Smooth muscle cell of the coronary artery (primary cell): ENCODE results near the gene RTKN. TPM values are rescaled to one million over a fixed set of nuclear protein-coding genes. Genes with fewer than 3 reads are reported as not detected.

ENCODE experiments used
- total RNA-seq: library from RNA; depleted of rRNA; stranded (reverse); fragments of >200 nt; gene quantifications from 2 replicates; pipeline ENCODE4 v1.2.3, GENCODE V29; 2014; ENCODE audit warnings: low replicate concordance

Gene RTKN, protein sequence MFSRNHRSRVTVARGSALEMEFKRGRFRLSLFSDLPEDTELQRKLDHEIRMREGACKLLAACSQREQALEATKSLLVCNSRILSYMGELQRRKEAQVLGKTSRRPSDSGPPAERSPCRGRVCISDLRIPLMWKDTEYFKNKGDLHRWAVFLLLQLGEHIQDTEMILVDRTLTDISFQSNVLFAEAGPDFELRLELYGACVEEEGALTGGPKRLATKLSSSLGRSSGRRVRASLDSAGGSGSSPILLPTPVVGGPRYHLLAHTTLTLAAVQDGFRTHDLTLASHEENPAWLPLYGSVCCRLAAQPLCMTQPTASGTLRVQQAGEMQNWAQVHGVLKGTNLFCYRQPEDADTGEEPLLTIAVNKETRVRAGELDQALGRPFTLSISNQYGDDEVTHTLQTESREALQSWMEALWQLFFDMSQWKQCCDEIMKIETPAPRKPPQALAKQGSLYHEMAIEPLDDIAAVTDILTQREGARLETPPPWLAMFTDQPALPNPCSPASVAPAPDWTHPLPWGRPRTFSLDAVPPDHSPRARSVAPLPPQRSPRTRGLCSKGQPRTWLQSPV
- 11.0 and 16.5 TPM in 2 replicates for total RNA-seq

DNA sequence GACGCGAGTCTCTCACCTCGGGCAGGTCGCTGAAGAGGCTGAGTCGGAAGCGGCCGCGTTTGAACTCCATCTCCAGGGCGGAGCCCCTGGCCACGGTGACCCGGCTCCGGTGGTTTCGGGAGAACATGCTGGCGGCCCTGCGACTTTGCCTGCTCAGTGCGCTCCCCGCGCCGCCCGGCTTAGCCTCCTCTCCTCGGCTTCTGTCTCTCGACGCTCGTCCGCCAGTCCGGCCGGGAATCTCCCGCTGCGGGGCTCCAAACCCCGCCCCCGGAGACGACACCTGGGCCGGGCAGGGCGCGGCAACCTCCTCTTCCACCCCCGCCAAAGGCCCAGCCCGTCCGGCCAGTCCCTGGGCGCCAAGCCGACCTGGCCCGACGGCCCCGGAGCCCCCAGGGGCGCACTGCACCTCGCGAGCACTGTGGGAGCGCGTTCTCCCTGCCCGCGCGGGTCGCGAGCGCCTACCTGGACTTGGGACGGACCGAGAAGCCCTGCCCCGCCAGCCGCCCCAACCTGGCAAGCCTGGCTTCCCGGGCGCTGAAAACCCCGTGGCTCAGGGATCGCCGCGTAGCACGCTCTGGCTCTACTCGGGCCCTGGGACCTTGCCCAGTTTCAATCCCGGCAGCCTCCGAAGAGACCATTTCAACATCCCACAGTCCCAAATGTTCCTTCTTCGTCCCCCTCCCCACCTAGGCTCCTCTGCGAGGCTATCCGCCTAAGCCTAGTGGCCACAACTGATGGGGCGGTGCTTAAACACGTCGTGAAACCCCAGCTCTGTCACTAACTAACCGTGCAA is at the start of gene RTKN:
RTKN (minus strand) TSS at position 248 of the 793 bp plus-strand sequence; CDS start at position 127, 121 bp downstream.

GRCh38 chr2:74482801-74483674 is 41.3 kb upstream of the RTKN start, which contains the start of the genes CCDC142 and TTC31:
TSS of gene CCDC142 (minus strand) at chr2:74482998. CDS start at chr2:74482837, 161 bp downstream.
TSS of gene TTC31 (plus strand) at chr2:74483081. CDS start at chr2:74483096, 15 bp downstream.

DNA sequence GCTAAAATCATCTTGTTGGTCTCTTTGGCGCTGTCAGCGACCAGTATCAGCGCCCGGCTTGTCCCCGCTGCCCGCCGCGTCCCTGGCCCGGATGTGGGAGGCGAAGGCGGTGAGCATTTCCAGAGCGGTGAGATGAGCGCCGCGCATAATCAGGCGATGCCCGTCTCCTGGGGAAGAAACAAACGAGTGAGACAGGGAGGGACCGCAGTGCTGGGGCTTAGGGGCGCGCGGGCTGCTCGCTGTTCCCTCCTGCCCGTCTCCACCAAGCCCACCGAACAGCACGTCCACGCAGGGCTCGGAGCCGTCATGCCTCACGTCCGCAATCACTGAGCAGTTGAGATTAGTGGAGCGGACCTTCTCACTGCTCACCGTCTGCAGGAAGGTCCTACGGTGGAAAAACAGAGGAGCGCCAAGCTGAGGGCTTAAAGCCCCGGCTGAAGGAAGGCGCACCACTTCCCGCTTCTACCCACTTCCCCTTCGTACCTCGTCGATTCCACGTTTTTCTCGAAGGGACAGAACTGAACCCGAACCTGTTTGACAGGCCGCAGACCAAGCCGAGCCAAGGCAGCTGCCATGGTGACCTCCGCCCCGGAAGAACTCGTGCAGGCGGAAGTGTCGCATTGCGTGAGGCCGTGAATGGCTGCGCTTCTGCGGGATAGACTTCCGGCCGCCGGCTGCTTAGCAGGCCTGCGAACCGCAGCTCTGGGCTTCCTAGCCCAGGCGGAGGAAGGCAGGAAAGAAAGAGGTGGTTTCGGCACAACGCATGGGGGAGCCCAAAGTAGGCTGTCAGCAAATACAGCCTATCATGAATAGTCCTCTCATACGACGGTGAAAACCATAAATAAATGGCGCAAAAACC is 30.6 kb upstream of the RTKN start, which contains the start of gene MRPL53:
MRPL53 (minus strand) TSS at position 595 of the 859 bp plus-strand sequence; CDS start at position 575, 20 bp downstream.

DNA sequence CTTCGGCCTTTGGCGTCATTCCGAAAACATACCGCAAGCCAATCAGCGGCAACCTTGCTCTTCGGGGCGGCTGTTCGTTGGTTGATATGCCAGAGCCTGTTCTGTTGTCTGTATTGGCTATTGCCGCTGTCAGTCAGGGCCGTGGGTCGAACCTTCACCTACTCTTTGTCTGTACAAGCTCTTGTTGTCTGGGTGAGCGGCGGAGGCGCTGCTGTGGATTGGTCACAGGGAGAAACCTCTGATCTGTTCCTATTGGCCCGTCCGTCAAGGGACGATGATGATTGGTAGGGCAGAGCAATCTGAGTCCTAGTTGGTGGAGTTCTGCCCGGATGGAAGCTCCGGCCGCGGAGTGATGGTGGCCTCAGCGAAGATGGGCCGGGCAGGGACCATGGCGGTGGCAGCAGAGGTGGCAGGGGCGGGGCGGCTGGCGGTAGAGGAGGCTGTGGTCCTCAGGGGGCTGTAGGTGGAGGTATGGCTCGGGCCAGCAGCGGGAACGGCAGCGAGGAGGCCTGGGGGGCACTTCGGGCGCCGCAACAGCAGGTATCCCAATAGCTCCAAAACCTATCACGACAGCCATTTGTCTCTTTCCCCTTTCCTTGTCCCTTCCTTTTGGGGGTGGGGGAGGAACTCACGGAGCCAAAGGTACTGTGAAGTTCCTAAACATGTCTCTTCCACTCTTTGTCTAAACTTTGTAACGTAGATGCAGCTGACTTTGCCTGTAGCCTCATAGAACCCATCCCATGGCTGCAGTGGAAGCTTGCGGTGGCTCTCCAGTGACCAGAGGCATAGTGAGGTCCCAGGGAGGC is 16.6 kb upstream of the RTKN start, which contains the start of gene WBP1:
WBP1 (plus strand) TSS at position 307 of the 806 bp plus-strand sequence; CDS start at position 472, 165 bp downstream.

DNA sequence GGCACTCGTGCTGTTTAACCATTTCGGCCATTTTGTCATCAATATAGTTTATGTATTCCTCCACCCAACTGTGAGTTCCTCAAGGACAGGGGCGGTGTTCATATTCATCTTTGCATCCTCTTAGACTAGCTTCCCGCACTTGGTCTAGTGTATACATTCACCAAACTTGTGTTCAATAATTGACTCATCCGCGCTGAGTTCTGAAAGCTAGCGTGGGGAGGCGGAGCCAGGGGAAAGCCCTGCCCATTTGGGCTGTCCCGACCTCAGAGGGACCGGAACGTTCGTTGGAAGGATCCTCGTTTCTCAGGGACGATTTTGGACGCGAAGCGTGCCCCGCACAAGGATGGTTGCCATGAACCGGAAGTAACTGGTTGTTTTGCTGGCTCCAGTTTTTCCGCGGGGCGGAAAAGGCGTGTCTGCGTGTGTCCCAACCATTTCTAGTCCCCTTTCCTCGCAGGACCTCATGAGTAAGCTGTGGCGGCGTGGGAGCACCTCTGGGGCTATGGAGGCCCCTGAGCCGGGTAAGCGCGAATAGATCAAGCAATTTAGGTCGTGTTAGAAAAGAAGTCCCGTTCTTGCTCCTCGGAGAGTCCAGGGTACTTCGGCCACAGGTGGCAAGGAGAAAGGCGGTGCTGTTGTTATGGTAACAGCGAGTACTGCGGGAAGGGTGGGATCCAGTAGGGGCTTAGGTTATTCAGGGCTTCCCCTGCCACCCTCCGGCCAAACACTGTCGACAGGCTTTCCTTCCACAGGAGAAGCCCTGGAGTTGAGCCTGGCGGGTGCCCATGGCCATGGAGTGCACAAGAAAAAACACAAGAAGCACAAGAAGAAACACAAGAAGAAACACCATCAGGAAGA is 13.1 kb upstream of the RTKN start, which contains the start of gene INO80B:
INO80B (plus strand) TSS at position 434 of the 858 bp plus-strand sequence; CDS start at position 464, 30 bp downstream.

GRCh38 chr2:74421221-74421870 is 20.4 kb downstream of the RTKN start, which contains the start of the genes C2orf81 and WDR54:
TSS of gene C2orf81 (minus strand) at chr2:74421619. CDS start at chr2:74421560, 59 bp downstream.
TSS of gene WDR54 (plus strand) at chr2:74421730. CDS start at chr2:74422154, 424 bp downstream.

DNA sequence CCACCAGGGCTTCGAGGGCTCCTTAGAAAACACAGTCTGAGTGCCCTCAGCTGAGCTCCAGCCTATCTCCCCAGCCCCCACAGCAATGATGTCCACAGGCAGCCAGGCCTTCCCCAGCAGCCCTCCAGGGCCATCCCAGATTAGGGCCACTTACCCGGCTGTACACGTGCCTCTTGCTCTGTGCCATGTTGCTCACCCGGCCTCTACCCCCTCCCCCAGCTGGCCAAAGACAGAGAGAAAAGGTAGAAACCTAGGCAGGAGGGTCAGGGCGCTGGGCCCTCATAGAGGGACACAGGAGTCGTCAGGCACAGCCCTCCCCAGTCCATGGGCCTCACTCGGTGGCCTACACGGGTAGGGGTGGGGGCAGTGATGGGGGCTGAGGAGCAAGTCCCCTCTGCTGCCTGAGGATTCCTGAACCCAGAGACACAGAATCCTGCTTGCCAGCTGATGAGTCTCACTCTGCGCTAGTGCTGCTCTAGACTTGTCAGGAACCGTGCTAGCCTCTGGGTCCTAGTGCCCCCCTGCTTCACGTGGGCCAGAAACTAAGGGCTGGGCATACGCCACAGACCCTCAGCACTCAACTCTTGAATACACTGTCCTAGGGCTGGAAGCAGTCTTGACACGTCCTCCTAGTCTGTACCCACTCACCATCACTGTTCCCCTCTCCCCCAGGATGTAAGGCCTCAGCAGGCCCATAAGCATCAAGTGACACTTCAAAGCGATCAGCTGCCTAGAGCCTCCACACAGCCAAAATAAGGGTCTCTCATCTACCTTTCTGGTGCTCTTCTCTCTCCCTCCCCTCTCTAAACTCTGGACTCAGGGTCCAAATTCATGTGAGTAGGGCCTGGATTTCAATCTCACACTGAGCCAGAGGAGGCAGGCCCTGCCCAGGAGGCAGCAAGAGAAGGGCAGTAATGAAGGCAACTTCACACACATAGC is 61.6 kb downstream of the RTKN start, which contains the start of gene DCTN1:
DCTN1 (minus strand) TSS at position 461 of the 939 bp plus-strand sequence; CDS start at position 187, 274 bp downstream.

Other genes with a start within 250 kb of the RTKN start
- gene MTHFD2, start 243.3 kb downstream of the RTKN start, total RNA-seq = 67.0 and 313 TPM in 2 replicates
- 0.08 TPM in 1 of 2 replicates, not detected in the other for gene SLC4A5, start 98.5 kb downstream of the RTKN start, total RNA-seq
- gene DCTN1, start 61.6 kb downstream of the RTKN start, total RNA-seq = 180 and 332 TPM in 2 replicates
- gene C2orf81, start 20.3 kb downstream of the RTKN start, total RNA-seq = 0.59 and 0.98 TPM in 2 replicates
- 31.8 and 40.5 TPM in 2 replicates for gene WDR54, start 20.2 kb downstream of the RTKN start, total RNA-seq
- gene INO80B, start 13.2 kb upstream of the RTKN start, total RNA-seq = 9.2 and 41.0 TPM in 2 replicates
- gene WBP1, start 16.5 kb upstream of the RTKN start, total RNA-seq = 68.7 and 75.7 TPM in 2 replicates
- 42.6 and 54.5 TPM in 2 replicates for gene MOGS, start 23.4 kb upstream of the RTKN start, total RNA-seq
- gene MRPL53, start 30.7 kb upstream of the RTKN start, total RNA-seq = 54.0 and 95.4 TPM in 2 replicates
- gene CCDC142, start 41.1 kb upstream of the RTKN start, total RNA-seq = 14.8 and 20.5 TPM in 2 replicates
- gene TTC31, start 41.1 kb upstream of the RTKN start, total RNA-seq = 7.8 and 8.2 TPM in 2 replicates
- 0.30 and 0.94 TPM in 2 replicates for gene LBX2, start 57.7 kb upstream of the RTKN start, total RNA-seq
- 21.1 and 36.6 TPM in 2 replicates for gene PCGF1, start 65.8 kb upstream of the RTKN start, total RNA-seq
- gene TLX2, start 72.5 kb upstream of the RTKN start, total RNA-seq = not detected in 2 replicates
- not detected in 2 replicates for gene DQX1, start 84.3 kb upstream of the RTKN start, total RNA-seq
- 78.0 and 99.1 TPM in 2 replicates for gene AUP1, start 87.8 kb upstream of the RTKN start, total RNA-seq
- gene HTRA2, start 88.0 kb upstream of the RTKN start, total RNA-seq = 41.3 and 60.8 TPM in 2 replicates
- gene LOXL3, start 112.0 kb upstream of the RTKN start, total RNA-seq = 25.5 and 62.8 TPM in 2 replicates
- 21.3 and 32.8 TPM in 2 replicates for gene DOK1, start 112.8 kb upstream of the RTKN start, total RNA-seq
- 0.08 TPM in 1 of 2 replicates, not detected in the other for gene M1AP, start 206.4 kb upstream of the RTKN start, total RNA-seq
- gene SEMA4F, start 212.3 kb upstream of the RTKN start, total RNA-seq = 5.5 and 5.6 TPM in 2 replicates